Cardiac fibroblast (primary cell): ENCODE measurements around the gene TATDN3.
A peak's percentile ranks its signal among the peaks of the same experiment; 100 is the strongest.

Experiments
- DNase-seq, 2 donors: peaks; one replicate each; pipeline versions ENCODE4 v3.0.0 to v3.0.0-alpha.2; 2010; ENCODE audit warnings: low read depth in 2 of 2
- H3K4me3 ChIP-seq, 2 donors: replicated peaks in 1 of 2; 1 replicate in 1 of 2; 2 replicates in 1 of 2; pipeline ENCODE4 v1.5.1; 2011; ENCODE audit warnings: low read depth in 2 of 2, low read length in 2 of 2, mild to moderate bottlenecking in 2 of 2, moderate library complexity in 1 of 2
- TF ChIP-seq, protein P1 (sequence below): IDR thresholded peaks from one replicate; pipeline ENCODE4 v1.5.1; 2011; ENCODE audit warnings: low read depth, mild to moderate bottlenecking, low read length, inconsistent platforms

The TATDN3 gene

DNA sequence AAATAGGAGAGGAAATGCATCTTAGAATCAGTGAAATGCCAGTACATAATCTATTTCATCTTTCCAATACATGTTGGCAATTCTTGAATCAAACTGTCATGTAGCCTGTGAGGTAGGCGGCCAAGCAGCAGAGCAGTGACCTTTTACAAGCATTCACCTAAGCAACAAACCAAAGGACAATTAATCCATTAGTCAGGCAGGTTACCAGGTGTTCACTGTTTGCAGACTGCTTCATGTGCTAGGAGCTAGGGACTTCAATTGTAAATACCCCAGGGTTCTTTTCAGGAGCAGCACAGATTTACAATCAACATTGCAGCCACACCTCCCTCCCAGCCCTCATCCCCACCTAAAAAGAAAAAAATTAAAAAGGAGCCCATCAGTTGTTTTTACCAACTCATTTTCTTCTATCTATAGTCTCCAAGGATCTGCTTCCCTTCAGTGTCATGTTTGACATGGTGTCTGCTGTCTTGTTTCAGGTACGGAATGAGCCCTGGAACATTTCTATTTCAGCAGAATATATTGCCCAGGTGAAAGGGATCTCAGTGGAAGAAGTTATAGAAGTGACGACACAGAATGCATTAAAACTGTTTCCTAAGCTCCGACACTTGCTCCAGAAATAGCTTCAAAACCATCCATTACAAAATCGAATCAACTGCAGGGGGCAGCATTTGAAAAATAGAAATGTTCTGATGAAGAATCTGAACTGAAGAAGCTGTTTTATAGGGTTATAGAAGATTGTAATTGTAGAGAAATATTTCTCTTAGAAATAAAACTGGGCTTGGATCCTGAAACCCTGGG lies 23.0 kb downstream of the TATDN3 start:
- TF ChIP-seq, protein P1, sequence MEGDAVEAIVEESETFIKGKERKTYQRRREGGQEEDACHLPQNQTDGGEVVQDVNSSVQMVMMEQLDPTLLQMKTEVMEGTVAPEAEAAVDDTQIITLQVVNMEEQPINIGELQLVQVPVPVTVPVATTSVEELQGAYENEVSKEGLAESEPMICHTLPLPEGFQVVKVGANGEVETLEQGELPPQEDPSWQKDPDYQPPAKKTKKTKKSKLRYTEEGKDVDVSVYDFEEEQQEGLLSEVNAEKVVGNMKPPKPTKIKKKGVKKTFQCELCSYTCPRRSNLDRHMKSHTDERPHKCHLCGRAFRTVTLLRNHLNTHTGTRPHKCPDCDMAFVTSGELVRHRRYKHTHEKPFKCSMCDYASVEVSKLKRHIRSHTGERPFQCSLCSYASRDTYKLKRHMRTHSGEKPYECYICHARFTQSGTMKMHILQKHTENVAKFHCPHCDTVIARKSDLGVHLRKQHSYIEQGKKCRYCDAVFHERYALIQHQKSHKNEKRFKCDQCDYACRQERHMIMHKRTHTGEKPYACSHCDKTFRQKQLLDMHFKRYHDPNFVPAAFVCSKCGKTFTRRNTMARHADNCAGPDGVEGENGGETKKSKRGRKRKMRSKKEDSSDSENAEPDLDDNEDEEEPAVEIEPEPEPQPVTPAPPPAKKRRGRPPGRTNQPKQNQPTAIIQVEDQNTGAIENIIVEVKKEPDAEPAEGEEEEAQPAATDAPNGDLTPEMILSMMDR: peak; percentile 19
- H3K4me3 ChIP-seq: no peak overlapping the region
- DNase-seq: peak; percentile 30 to 46

DNA sequence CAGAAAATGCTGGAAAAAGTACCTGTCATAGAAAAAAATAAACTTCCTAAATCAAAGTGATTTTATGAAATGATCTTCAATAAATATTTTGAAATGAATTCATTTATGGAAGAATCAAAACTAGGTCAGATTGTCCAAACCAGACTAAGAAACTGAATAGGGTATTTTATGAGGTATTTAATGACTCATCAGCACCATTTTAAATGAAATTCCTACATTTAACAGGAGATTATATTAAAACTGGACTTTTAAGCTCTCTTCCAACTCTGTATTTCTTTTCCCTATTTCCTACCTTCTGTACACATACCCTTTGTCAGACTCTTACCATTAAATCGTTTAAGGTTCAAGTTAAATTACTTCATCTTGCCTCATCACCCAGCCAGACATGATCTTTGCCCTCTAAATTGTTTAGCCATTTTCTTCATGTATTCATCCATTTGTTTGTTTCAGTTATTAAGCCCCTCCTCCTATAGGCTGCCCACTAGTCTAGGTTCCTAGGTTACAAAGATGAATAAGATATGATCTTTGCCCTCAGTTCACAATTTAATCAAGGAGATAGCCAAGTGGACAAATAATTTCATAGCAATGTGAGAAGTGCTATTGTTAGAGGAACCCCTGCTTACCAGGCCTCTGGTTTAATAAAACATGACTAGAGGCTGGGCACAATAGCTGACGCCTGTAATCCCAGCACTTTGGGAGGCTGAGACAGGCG lies 25.0 kb downstream of the TATDN3 start:
- no peak overlapping the region for H3K4me3 ChIP-seq
- TF ChIP-seq, protein P1: no peak
- DNase-seq: no peak

DNA sequence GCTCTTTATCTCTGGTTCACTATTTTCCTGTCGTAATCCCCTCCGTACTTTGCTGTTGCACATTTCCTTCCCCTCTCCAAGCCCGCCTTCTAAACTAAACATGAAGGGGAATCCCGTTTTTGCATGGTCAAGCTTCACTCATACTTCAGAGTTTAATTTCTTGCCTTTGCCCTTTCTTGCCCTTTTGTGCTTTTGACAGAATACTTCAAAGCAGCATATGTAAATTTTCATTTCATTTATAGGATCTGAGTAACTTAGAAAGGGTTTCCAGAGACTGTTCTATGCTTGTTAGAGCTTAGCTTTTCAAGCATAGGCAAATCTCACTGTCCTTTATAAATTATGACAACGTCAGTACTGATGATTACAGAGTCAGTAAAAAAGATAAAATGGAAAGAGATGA lies 28.0 kb downstream of the TATDN3 start:
- no peak overlapping the region for H3K4me3 ChIP-seq
- TF ChIP-seq, protein P1: no peak
- peak; percentile 14 to 47 for DNase-seq

DNA sequence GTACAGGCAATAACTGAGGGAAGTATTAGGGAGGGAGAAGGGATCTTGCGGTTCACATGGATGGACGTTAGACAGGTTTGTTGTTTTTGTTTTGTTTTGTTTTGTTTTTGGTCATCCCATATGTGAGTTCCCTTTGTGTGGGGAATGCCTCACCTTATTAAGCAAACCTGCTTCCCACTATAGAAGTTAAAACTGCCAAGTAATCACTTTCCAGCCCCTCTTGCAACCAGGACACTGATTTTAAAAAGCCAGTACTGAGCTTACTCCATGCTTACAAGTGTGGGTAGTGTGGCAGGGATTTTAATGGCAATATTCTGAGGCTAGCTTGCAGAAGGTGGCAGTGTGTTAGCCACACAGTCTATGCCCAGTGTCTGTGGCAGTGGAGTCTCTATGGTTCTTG lies 29.3 kb downstream of the TATDN3 start:
- TF ChIP-seq, protein P1: no peak
- no peak overlapping the region for H3K4me3 ChIP-seq
- DNase-seq: no peak

DNA sequence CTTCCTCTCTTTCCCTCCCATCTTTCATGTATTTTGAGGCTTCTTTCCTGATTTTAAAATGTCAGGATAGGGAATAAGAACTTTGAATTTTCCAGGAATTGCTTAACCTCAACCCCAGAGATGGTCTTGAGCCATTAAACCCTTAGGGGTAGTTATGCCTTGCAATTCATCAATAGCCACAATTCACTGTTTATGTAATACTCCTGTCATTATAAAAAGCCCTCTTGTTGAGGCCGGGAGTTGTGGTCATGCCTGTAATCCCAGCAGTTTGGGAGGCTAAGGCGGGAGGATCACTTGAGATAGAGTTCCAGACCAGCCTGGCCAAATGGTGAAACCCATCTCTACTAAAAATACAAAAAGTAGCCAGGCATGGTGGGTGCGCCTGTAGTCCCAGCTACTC lies 31.3 kb downstream of the TATDN3 start:
- DNase-seq: no peak
- no peak overlapping the region for H3K4me3 ChIP-seq
- TF ChIP-seq, protein P1: no peak

DNA sequence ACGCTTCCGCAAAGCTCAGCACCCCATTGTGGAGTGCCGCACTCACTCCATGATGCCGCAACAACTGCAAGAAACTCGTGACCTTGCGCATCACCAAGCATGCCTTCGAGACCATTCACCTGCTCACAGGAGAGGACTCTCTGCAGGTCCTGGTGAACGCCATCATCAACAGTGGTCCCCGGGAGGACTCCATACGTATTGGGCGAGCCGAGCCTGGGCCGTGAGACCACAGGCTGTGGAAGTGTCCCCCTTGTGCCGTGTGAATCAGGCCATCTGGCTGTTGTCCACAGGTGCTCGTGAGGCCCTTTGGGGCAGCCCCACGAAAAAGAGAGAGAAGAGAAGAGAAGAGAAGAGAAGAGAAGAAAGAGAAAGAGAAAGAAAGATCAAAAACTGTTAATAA lies 32.5 kb downstream of the TATDN3 start:
- no peak for DNase-seq
- H3K4me3 ChIP-seq: no peak overlapping the region
- TF ChIP-seq, protein P1: no peak
